Measurements from ENCODE around the gene SEC31A. TPM values are rescaled to one million over a fixed set of nuclear protein-coding genes. Genes with fewer than 3 reads are reported as not detected.
A peak's percentile ranks its signal among the peaks of the same experiment; 100 is the strongest.

The SEC31A gene
- total RNA-seq, 2 donors from 2014 or later: 248 to 337 TPM

- Histone ChIP-seq H3K36me3 (peaks cover 6% of the 10 kb centered on the region), H3K27ac (peak overlapping the region; percentile 95 to 98), H3K27me3 (replicated peaks; ENCODE audit: insufficient read depth) (no peaks in the 10 kb centered on the region), H3K4me1 (ENCODE audit: control insufficient read depth in 1 of 2, low read depth in 2 of 2) (peaks cover 16 to 28% of the 10 kb centered on the region in 2 donors), H3K9me3 (no peaks in the 10 kb centered on the region), H3K4me3 (peak overlapping the region; percentile 89)
- ATAC-seq (ENCODE audit: insufficient number of reproducible peaks, low FRiP score, low read depth) (no peak), DNase-seq (ENCODE audit: low spot score) (no peak)
- no peak for TF ChIP-seq CTCF (IDR thresholded peaks at IDR 0.05)
These were observed 934 bp upstream of the SEC31A start for GRCh38 chr4:82891707-82892466.

GRCh38 chr4:82890528-82890900, 439 bp downstream of the SEC31A start:
- no peak for TF ChIP-seq CTCF (IDR thresholded peaks at IDR 0.05)
- Histone ChIP-seq H3K36me3 (peaks cover 6% of the 10 kb centered on the region), H3K4me1 (ENCODE audit: control insufficient read depth in 1 of 2, low read depth in 2 of 2) (peaks cover 26 to 42% of the 10 kb centered on the region in 2 donors), H3K4me3 (peak overlapping the region; percentile 89), H3K27ac (peak overlapping the region; percentile 95 to 98), H3K9me3 (no peaks in the 10 kb centered on the region), H3K27me3 (replicated peaks; ENCODE audit: insufficient read depth) (no peaks in the 10 kb centered on the region)
- DNase-seq (ENCODE audit: low spot score): no peak
- ATAC-seq (ENCODE audit: insufficient number of reproducible peaks, low FRiP score, low read depth): peak; percentile 30

GRCh38 chr4:82889287-82889686, 1.7 kb downstream of the SEC31A start:
- H3K36me3 ChIP-seq: peaks cover 3% of the 10 kb centered on the region
- no peaks in the 10 kb centered on the region for H3K27me3 ChIP-seq (replicated peaks; ENCODE audit: insufficient read depth)
- H3K9me3 ChIP-seq: no peaks in the 10 kb centered on the region
- TF ChIP-seq CTCF (IDR thresholded peaks at IDR 0.05): no peak
- DNase-seq (ENCODE audit: low spot score) (no peak), ATAC-seq (ENCODE audit: insufficient number of reproducible peaks, low FRiP score, low read depth) (no peak)
- H3K27ac ChIP-seq: no peak overlapping the region
- H3K4me3 ChIP-seq: peak overlapping the region; percentile 89
- H3K4me1 ChIP-seq (ENCODE audit: control insufficient read depth in 1 of 2, low read depth in 2 of 2): peaks cover 28 to 54% of the 10 kb centered on the region in 2 donors

- ATAC-seq (ENCODE audit: insufficient number of reproducible peaks, low FRiP score, low read depth) (no peak), DNase-seq (ENCODE audit: low spot score) (no peak)
- no peak for TF ChIP-seq CTCF (IDR thresholded peaks at IDR 0.05)
- peak overlapping the region in 1 of 2 donors; percentile 12 for H3K27ac ChIP-seq
- no peaks in the 10 kb centered on the region for H3K27me3 ChIP-seq (replicated peaks; ENCODE audit: insufficient read depth)
- H3K9me3 ChIP-seq: no peaks in the 10 kb centered on the region
- peaks cover 37 to 53% of the 10 kb centered on the region in 2 donors for H3K4me1 ChIP-seq (ENCODE audit: control insufficient read depth in 1 of 2, low read depth in 2 of 2)
- H3K36me3 ChIP-seq: no peaks in the 10 kb centered on the region
- peak overlapping the region; percentile 6 for H3K4me3 ChIP-seq
These were observed 4.6 kb downstream of the SEC31A start for GRCh38 chr4:82886147-82886942.

GRCh38 chr4:82885410-82885809, 5.5 kb downstream of the SEC31A start:
- no peak for ATAC-seq (ENCODE audit: insufficient number of reproducible peaks, low FRiP score, low read depth)
- no peak overlapping the region for H3K27ac ChIP-seq
- no peaks in the 10 kb centered on the region for H3K27me3 ChIP-seq (replicated peaks; ENCODE audit: insufficient read depth)
- TF ChIP-seq CTCF (IDR thresholded peaks at IDR 0.05): no peak
- no peaks in the 10 kb centered on the region for H3K9me3 ChIP-seq
- no peak for DNase-seq (ENCODE audit: low spot score)
- H3K36me3 ChIP-seq: peaks cover under 1% of the 10 kb centered on the region
- peaks cover 37 to 53% of the 10 kb centered on the region in 2 donors for H3K4me1 ChIP-seq (ENCODE audit: control insufficient read depth in 1 of 2, low read depth in 2 of 2)
- no peak overlapping the region for H3K4me3 ChIP-seq
